ENCODE results near the gene CEP131.

CEP131 gene

GRCh38 chr17:81223762-81224130, 981 bp upstream of the CEP131 start:
- DNase-seq (ENCODE audit: low read depth): no peak

- DNase-seq (ENCODE audit: low read depth): no peak
Observed at GRCh38 chr17:81222620-81222905, 202 bp downstream of the CEP131 start.

DNA sequence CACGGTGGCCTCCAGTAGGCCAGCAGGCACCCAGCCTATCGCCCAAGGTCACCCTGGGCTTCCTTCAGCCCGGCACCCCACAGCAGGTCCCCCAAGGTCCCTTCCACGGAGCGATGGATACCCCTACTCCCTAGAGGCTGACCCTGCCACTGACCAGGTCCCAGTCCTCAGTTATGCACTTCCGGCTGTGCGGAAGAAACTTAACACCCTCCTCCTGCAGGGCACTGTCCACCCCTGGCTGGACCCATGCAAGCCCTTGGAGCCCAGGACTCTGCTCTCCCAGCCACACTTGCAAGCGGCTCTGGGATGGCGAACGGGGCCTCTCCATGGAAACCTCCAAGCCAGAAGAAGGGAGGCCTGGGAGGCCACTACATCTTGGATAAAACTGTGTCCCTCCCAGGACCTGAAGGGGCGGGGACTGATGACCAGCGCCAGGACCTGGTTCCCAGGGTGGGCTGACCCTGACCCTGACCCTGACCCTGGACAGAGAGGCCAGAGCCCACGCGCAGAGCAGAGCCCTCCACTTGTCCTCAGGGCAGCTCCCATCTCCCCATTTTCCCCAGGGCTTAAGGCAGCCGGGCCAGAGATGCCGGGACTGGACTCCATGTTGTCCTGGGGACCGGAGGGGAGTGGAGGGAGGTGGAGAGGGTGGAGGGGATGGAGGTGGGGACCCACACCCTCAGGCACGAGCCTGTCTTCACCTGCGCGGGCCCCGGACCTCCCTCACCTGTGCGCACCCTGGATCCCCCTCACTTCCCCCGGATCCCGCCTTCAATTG, 734 bp downstream of the CEP131 start:
- no peak for DNase-seq (ENCODE audit: low read depth)

DNA sequence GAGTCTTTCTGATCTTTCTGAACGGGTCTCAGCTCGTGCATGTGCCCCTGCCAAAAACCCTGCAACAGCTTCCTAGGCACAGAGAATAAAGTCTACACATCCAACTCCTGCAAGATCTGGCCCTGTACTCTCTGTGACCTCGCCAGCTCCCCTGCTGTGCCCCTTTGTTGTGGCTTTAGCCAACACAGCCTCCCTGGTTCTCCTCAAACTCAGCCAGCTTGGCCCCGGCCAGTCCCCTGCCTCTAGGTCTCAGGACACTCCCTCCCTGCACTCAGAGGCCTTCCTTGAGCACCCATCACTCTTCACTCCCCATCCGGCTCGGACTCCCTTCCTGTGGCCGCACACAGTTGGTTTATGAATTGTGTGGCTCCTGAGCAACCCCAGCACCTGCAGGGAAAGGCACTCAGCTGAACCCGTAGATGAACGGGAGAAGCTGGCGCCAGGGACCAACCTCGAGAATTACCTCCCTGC, 1.4 kb downstream of the CEP131 start:
- no peak for DNase-seq (ENCODE audit: low read depth)

DNA sequence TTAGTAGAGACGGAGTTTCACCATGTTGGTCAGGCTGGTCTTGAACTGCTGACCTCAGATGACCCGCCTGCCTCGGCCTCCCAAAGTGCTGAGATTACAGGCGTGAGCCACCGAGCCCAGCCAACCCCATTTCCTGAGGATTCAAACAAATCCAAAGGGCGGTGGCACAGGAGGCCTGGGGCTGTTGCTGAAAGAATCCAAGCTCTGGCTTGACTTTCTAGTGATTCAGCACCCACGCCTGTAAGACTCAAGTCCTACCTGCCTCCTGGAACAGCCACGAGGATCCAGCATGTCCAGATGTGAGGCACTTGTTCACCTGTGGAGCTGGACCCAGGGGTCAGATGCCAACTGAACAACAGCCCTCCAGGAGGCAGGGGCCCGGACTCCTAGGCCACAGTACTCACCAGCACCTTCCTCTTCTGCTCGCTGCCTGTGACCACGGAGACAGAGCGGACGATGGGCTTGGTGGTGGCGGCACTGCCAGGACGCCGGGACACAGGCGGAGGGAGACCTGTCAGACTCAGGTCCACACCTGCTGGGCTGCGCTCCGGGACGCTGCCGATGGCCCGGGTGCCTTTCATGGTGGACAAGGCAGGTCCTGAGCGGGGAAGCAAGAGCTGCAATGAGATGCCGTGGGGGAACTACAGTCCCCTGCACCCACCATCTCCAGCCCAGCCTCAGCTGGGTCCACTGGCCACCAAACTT, 3.1 kb downstream of the CEP131 start:
- no peak for DNase-seq (ENCODE audit: low read depth)

- no peak for DNase-seq (ENCODE audit: low read depth)
Observed at GRCh38 chr17:81218991-81219390, 3.8 kb downstream of the CEP131 start.

DNA sequence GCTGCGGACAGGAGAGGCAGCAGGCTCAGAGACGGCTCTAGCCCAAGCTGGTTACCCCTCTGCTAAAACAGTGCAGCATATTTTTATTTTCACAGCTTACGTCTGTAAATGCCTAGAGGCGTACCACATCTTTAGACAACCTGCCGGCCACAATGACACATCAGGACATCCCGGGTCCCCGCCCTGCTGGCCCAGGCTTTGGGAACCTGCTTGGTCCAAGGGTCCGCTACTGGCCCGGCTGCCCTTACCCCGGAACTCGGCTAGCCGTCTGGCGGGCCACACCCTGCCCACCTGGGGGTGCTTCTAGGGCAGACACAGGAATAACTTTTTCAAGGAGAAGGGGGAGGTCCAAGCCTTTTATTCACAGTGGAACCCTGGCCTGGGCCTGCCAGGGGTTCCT, 4.3 kb downstream of the CEP131 start:
- DNase-seq (ENCODE audit: low read depth): no peak

DNA sequence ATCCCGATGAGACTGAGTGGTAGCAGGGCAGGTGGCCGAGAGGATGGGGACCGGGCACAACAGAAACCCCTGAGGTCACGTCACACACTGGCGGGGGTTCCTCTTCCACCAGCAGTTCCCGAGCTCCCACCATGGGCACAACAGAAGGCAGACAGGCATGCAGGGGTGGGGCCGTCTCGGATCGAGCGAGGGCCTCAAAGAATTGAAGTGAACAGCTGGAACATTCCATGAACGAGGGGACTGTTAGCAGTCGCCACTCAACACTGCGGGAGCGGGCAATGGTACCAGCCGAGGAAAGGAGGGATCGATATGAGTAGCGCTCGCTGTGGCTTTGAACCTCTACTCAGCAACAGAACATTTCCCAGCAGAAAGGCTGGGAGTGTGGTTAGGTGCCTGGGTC, 5.3 kb downstream of the CEP131 start:
- no peak for DNase-seq (ENCODE audit: low read depth)

GRCh38 chr17:81213978-81214377, 8.8 kb downstream of the CEP131 start:
- no peak for DNase-seq (ENCODE audit: low read depth)

- no peak for DNase-seq (ENCODE audit: low read depth)
Observed at GRCh38 chr17:81212365-81212764, 10.4 kb downstream of the CEP131 start.

- peak; percentile 8 for DNase-seq (ENCODE audit: low read depth)
Observed at GRCh38 chr17:81210868-81211267, 11.9 kb downstream of the CEP131 start.

- no peak for DNase-seq (ENCODE audit: low read depth)
Observed at GRCh38 chr17:81210466-81210865, 12.3 kb downstream of the CEP131 start.

- no peak for DNase-seq (ENCODE audit: low read depth)
Observed at GRCh38 chr17:81209141-81209540, 13.6 kb downstream of the CEP131 start.

- no peak for DNase-seq (ENCODE audit: low read depth)
Observed at GRCh38 chr17:81208651-81209050, 14.1 kb downstream of the CEP131 start.

GRCh38 chr17:81207610-81208581, 14.9 kb downstream of the CEP131 start:
- DNase-seq (ENCODE audit: low read depth): no peak

DNA sequence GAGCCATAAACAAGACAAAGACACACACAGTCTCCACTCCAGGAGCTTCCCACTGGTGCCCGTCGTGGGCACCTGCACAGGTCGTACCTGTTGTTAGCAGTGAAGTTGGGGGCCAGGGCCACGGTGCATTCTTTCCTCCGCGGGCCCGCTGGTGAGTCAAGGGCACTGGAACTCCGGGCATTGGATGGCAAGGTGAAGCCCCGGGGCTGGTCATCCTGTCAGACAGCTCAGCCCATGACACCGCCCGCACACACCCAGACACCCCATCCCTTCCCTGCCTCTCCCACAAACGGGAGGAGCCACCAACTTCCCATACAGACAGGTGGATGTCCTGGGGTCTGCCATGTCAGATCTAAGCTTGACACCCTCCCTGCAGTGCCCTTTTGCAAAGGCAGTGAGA, 16.1 kb downstream of the CEP131 start:
- DNase-seq (ENCODE audit: low read depth): no peak

- DNase-seq (ENCODE audit: low read depth): no peak
Observed at GRCh38 chr17:81206166-81206565, 16.6 kb downstream of the CEP131 start.

DNA sequence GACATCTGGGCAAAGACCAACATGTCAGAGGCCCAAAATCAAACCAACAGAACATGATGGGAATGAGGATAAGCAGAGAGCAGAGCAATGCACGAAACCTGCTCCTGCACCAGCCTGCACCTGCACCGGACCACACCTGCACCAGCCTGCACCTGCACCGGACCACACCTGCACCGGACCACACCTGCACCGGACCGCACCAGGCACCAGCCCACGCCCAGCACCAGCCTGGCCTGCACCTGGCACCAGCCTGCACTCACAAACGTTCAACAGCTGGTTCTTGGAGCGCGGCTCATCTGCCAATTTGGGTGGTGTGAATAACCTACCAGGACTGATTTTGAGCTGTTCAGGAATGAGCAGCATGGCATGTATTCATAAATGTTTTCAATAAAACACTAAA, 18.2 kb downstream of the CEP131 start:
- DNase-seq (ENCODE audit: low read depth): no peak

DNA sequence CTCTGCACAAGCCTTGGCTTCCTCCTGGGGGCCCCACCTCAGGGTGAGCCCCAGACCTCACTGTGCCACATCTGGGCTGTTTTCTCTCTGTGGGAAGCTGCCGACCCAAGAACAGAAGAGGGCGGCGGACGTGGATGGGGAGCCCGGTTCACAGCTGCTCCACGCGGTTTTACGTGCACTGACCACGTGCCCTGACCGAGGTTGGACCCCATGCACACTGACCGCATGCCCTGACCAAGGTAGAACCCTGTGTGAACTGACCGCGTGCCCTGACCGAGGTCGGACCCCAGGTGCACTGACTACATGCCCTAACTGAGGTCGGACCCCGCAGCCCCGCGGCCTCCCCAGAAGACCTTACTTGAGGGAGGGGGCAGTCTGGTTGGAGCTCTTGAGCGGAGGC, 19.6 kb downstream of the CEP131 start:
- no peak for DNase-seq (ENCODE audit: low read depth)

DNA sequence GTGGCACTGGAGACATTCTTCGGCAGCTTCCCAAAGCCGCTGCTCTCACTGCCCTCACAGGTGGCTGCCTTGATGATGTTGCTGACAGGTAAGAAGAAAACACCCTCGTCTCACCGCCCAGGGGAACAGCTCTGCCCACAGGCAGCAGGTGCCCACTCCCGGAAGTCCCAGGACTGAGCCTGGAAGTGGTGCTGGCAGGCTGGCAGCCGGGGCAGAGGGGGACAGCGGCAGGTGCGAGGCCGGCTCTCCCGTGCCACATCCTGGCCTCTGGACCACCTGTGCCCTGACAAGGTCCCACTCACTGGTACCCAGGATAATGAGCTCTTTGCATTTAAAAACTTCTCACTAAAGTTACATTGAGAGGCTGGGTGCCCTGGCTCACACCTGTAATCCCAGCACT, 20.4 kb downstream of the CEP131 start:
- no peak for DNase-seq (ENCODE audit: low read depth)

GRCh38 chr17:81200695-81201580, 21.8 kb downstream of the CEP131 start:
- DNase-seq (ENCODE audit: low read depth): peak; percentile 77

GRCh38 chr17:81200201-81200600, 22.6 kb downstream of the CEP131 start:
- DNase-seq (ENCODE audit: low read depth): no peak
